Activated CD8-positive, alpha-beta T cell treated with anti-CD3 and anti-CD28 coated beads, Interleukin-2, amount 10 ng/mL, durations not matched to agents 7 days and 5 days (primary cell): Measurements from ENCODE around the gene ZWILCH. TPM values are rescaled to one million over a fixed set of nuclear protein-coding genes. Genes with fewer than 3 reads are reported as not detected.

ENCODE experiments used
- ATAC-seq: fragments of 150-1000 bp; cut with Tn5 transposase; one replicate; pipeline ENCODE4 v1.10.0; 2021; ENCODE audit warnings: moderate library complexity
- CTCF ChIA-PET: fragments of 350-600 bp; sonication (Branson Sonifier 250); formaldehyde crosslinking; loops from one replicate; lab custom pipeline; 2021; ENCODE audit warnings: antibody characterized with exemption; lab: Charles Lee
- POLR2A ChIA-PET: fragments of 350-600 bp; sonication (Branson Sonifier 250); formaldehyde crosslinking; loops from one replicate; lab custom pipeline; 2021; ENCODE audit warnings: antibody characterized with exemption; lab: Charles Lee
- DNase-seq: peaks from one replicate; pipeline ENCODE4 v3.0.0-alpha.2; 2020
- H3K27ac Mint-ChIP-seq: one replicate; pipeline ENCODE4 v1.8.0; 2021; ENCODE audit warnings: mild to moderate bottlenecking, mixed read lengths
- H3K27me3 Mint-ChIP-seq: one replicate; pipeline ENCODE4 v1.8.0; 2021; ENCODE audit warnings: low read depth, mixed read lengths
- H3K36me3 Mint-ChIP-seq: one replicate; pipeline ENCODE4 v1.8.0; 2021; ENCODE audit warnings: low read depth, mixed read lengths
- H3K4me1 Mint-ChIP-seq: one replicate; pipeline ENCODE4 v1.8.0; 2021; ENCODE audit warnings: low read depth, mixed read lengths
- H3K4me3 Mint-ChIP-seq: one replicate; pipeline ENCODE4 v1.8.0; 2021; ENCODE audit warnings: mild to moderate bottlenecking, mixed read lengths
- H3K9me3 Mint-ChIP-seq: one replicate; pipeline ENCODE4 v1.8.0; 2022; ENCODE audit warnings: mixed read lengths; ENCODE audit not compliant: insufficient read depth
- total RNA-seq, 2 experiments: library from RNA; stranded (reverse); gene quantifications; one replicate each; pipeline ENCODE4 v1.2.3, GENCODE V29; 2021

The ZWILCH gene
- total RNA-seq, 2 experiments from 2014 or later: 37.2 to 44.8 TPM

DNA sequence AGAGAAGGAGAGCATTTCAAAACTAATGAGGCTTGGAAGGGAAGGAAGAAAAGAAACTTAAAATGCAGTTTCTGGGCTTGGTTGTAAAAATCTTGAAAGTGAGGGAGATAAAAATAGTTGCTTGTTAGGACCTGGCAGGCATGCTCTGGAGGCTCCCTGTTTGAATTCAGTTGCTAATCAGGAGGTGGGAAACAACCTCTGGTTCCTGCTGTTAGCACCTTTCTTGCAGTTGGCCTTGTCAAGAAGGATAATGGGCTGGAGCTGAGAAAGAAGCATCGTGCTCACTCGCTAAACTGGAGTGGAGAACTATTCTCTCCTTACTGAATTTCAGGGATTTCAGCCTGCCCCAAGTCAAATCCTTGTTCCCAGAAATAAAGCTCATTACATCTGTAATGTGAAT lies 31.0 kb upstream of the ZWILCH start:
- Mint-ChIP-seq H3K36me3 (peaks cover 29% of the 10 kb centered on the region), H3K4me3 (no peak overlapping the region), H3K27me3 (no peaks in the 10 kb centered on the region), H3K27ac (no peak overlapping the region), H3K9me3 (no peaks in the 10 kb centered on the region), H3K4me1 (peaks cover 40% of the 10 kb centered on the region)
- no peak for ATAC-seq
- ChIA-PET CTCF (interaction anchor here (1.3 to 3.1 kb wide), 4 partner anchors 15 to 89 kb away, joined by 4 to 24 read pairs (median 5); partner anchors contain the start of genes MAP2K1 and SNAPC5), POLR2A (no interaction called here)
- no peak for DNase-seq

- no peak overlapping the region for H3K4me3 Mint-ChIP-seq
- peaks cover 28% of the 10 kb centered on the region for H3K36me3 Mint-ChIP-seq
- ChIA-PET CTCF (interaction anchor here (1.3 to 3.1 kb wide), 4 partner anchors 16 to 90 kb away, joined by 4 to 24 read pairs (median 5); partner anchors contain the start of genes MAP2K1 and SNAPC5), POLR2A (interaction anchor here (0.7 to 1.2 kb wide), 3 partner anchors 13 to 22 kb away, joined by 3 to 5 read pairs (median 4); no protein-coding TSS in a partner anchor)
- DNase-seq (no peak), ATAC-seq (no peak)
- no peak overlapping the region for H3K27ac Mint-ChIP-seq
- no peaks in the 10 kb centered on the region for H3K27me3 Mint-ChIP-seq
- H3K4me1 Mint-ChIP-seq: peaks cover 42% of the 10 kb centered on the region
- H3K9me3 Mint-ChIP-seq: no peaks in the 10 kb centered on the region
Measured at GRCh38 chr15:66474963-66475362, 30.2 kb upstream of the ZWILCH start.

DNA sequence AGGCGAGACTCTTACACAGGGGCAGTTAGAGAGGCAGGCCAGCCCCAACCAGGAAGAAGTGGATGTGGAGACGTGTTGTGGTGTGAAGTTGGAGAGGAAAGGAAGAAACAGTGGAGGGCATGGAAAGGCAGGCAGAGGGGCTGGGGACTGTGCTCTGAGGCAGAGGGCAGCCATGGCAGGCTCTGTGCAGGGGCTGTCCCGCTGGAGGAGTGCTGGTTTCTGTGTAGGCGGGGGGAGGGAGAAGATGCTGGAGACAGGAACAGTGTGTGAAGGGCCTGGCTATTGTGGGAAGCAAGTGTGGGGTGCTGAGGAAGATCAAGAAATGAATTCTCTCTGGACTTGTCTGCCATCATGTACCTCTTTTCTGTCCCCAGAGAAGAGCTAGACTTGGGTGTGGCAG lies 28.6 kb upstream of the ZWILCH start:
- H3K4me1 Mint-ChIP-seq: peaks cover 26% of the 10 kb centered on the region
- H3K9me3 Mint-ChIP-seq: no peaks in the 10 kb centered on the region
- H3K27ac Mint-ChIP-seq: peak overlapping the region; percentile 56
- CTCF ChIA-PET: interaction anchor here (3.1 kb wide), 1 partner anchor 22 kb away, joined by 24 read pairs; the partner anchor contains the start of gene SNAPC5
- H3K27me3 Mint-ChIP-seq: no peaks in the 10 kb centered on the region
- no peak overlapping the region for H3K4me3 Mint-ChIP-seq
- ATAC-seq: no peak
- DNase-seq: no peak
- H3K36me3 Mint-ChIP-seq: peaks cover 32% of the 10 kb centered on the region
- POLR2A ChIA-PET: interaction anchor here (0.6 kb wide), 1 partner anchor 15 kb away, joined by 3 read pairs; no protein-coding TSS in a partner anchor

DNA sequence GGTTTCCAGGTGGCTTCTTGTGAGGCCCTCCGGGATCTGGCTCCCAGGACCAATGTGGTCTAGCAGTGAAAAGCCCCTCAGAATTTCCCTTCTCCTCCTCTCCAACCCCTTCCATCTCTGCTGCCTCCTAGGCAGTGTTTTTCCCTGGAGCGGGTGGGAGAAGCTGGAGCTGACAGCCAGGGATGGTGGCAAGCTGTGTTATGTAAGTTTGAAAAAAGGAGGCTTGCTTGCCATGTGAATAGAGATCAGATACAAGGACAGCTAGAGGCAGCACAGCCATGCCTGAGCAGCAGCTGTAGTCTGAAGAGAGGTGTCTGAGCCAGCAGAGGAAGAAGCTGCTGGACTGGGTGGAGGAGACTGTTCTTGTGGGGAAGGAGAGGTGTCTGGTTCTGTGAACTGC lies 28.1 kb upstream of the ZWILCH start:
- peaks cover 21% of the 10 kb centered on the region for H3K4me1 Mint-ChIP-seq
- peaks cover 36% of the 10 kb centered on the region for H3K36me3 Mint-ChIP-seq
- no peaks in the 10 kb centered on the region for H3K27me3 Mint-ChIP-seq
- H3K9me3 Mint-ChIP-seq: no peaks in the 10 kb centered on the region
- no peak for DNase-seq
- no peak for ATAC-seq
- no peak overlapping the region for H3K27ac Mint-ChIP-seq
- POLR2A ChIA-PET: no interaction called here
- CTCF ChIA-PET: no interaction called here
- no peak overlapping the region for H3K4me3 Mint-ChIP-seq

DNA sequence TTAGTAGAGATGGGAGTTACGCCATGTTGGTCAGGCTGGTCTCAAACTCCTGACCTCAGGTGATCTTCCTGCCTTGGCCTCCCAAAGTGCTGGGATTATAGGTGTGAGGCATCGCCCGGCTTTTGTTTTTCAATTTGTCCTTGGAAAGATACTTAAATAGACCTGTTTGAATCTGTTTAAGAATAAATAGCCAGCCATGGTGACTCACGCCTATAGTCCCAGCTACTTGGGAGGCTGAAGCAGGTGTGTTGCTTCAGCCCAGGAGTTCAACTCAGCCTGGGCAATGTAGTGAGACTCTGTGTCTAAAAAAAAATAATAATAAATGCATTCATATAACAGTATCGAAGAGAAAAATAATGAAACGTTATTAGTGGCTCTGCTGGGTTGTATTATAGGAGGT lies 24.9 kb upstream of the ZWILCH start:
- no peaks in the 10 kb centered on the region for H3K27me3 Mint-ChIP-seq
- peaks cover 40% of the 10 kb centered on the region for H3K36me3 Mint-ChIP-seq
- no peak for ATAC-seq
- CTCF ChIA-PET: no interaction called here
- H3K4me1 Mint-ChIP-seq: peaks cover 11% of the 10 kb centered on the region
- no peak for DNase-seq
- no peak overlapping the region for H3K27ac Mint-ChIP-seq
- no peak overlapping the region for H3K4me3 Mint-ChIP-seq
- H3K9me3 Mint-ChIP-seq: no peaks in the 10 kb centered on the region
- POLR2A ChIA-PET: no interaction called here

DNA sequence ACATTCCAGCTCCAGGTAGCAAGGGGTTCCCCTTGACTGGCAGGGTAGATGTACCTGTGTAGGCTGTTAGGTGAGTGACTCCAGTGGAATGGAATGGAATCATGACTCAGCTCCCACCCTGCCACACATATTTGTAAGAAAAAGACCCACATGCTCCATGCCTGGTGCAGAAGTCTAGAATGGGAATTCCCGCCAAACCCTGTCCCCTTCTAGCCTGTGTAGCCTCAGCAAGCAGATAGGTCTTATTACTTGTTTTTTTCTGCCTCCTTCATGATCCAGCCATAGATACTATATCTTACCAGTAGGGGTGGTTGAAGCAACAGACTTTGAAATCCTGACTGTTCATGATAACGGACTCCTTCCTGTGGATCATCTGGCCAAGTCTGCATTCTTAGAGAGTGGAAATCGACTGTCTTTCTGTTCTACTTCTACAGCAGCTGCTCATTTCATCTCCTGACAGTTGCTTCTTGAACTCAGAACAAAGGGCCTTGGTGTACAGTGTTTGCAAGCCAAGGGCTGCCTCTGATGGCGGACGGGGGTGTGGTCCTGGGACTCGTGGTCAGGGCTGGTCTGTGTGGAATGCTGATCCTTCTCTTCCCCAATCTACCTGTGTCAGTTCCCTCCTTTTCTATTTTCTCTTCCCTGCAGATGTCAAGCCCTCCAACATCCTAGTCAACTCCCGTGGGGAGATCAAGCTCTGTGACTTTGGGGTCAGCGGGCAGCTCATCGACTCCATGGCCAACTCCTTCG lies 23.8 kb upstream of the ZWILCH start:
- no peak for DNase-seq
- peak overlapping the region; percentile 40 for H3K27ac Mint-ChIP-seq
- CTCF ChIA-PET: interaction anchor here (1.3 kb wide), 1 partner anchor 12 kb away, joined by 3 read pairs; no protein-coding TSS in a partner anchor
- H3K9me3 Mint-ChIP-seq: no peaks in the 10 kb centered on the region
- ATAC-seq: no peak
- H3K4me3 Mint-ChIP-seq: no peak overlapping the region
- H3K36me3 Mint-ChIP-seq: peaks cover 42% of the 10 kb centered on the region
- POLR2A ChIA-PET: no interaction called here
- H3K27me3 Mint-ChIP-seq: no peaks in the 10 kb centered on the region
- H3K4me1 Mint-ChIP-seq: peaks cover 5% of the 10 kb centered on the region

DNA sequence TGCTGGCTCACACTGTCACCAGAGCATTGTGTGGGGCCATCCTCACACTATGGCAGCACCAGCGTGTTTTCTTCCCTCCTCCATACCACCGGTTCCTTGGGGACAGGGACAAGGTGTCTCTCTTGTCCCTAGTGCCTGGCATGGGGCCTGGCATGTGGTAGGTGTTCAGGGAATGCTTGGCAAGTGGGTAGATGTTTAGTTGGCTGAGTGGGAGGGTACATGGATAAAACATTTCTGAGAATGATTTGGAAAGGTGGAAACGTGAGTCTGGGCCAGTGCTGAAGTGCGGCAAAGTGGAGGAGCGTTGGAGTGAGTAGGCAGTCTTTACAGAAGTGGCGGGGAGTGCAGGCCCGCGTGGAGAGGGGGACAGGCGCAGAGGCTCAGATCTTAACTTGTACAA lies 22.6 kb upstream of the ZWILCH start:
- no peak for DNase-seq
- no peaks in the 10 kb centered on the region for H3K9me3 Mint-ChIP-seq
- POLR2A ChIA-PET: no interaction called here
- H3K4me3 Mint-ChIP-seq: no peak overlapping the region
- peaks cover 46% of the 10 kb centered on the region for H3K36me3 Mint-ChIP-seq
- peaks cover 2% of the 10 kb centered on the region for H3K4me1 Mint-ChIP-seq
- ATAC-seq: no peak
- no peak overlapping the region for H3K27ac Mint-ChIP-seq
- CTCF ChIA-PET: interaction anchor here (1.3 kb wide), 1 partner anchor 11 kb away, joined by 3 read pairs; no protein-coding TSS in a partner anchor
- no peaks in the 10 kb centered on the region for H3K27me3 Mint-ChIP-seq

DNA sequence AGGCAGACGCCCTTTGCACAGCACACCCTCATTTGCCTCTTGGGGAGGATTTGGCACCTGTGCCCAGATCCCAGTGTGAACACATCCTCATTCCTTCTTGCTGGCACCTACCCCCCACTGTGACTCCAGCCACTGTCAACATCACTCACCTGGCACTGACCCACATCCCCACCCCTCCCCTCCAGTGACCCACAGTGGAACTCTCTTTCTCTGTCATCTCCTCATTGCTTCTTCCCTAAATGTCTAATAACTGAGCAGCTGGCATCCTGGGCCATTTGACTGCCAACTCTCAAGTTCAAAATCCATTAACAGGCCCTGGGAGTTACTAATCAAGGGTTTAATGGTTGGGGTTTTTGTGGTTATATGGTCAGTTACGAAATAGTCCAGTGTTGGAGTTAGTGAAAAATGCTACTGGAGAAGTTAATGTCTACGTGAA lies 22.0 kb upstream of the ZWILCH start:
- H3K36me3 Mint-ChIP-seq: peaks cover 52% of the 10 kb centered on the region
- CTCF ChIA-PET: no interaction called here

GRCh38 chr15:66484539-66485112 lies 20.5 kb upstream of the ZWILCH start:
- H3K36me3 Mint-ChIP-seq: peaks cover 61% of the 10 kb centered on the region
- ChIA-PET CTCF (interaction anchor here (1.6 to 1.8 kb wide), 2 partner anchors 13 to 14 kb away, joined by 5 read pairs; partner anchors contain the start of gene SNAPC5), POLR2A (interaction anchor here (0.6 kb wide), 1 partner anchor 11 kb away, joined by 5 read pairs; no protein-coding TSS in a partner anchor)
- no peaks in the 10 kb centered on the region for H3K27me3 Mint-ChIP-seq
- H3K4me1 Mint-ChIP-seq: peaks cover under 1% of the 10 kb centered on the region
- peak overlapping the region; percentile 32 for H3K27ac Mint-ChIP-seq
- no peaks in the 10 kb centered on the region for H3K9me3 Mint-ChIP-seq
- DNase-seq: no peak
- H3K4me3 Mint-ChIP-seq: no peak overlapping the region
- no peak for ATAC-seq

More for the DNA sequence above, 22.0 kb upstream of the ZWILCH start:
- Mint-ChIP-seq H3K9me3 (no peaks in the 10 kb centered on the region), H3K4me1 (peaks cover 2% of the 10 kb centered on the region), H3K27me3 (no peaks in the 10 kb centered on the region), H3K27ac (no peak overlapping the region), H3K4me3 (no peak overlapping the region)
- no peak for DNase-seq
- no peak for ATAC-seq
- POLR2A ChIA-PET: no interaction called here

GRCh38 chr15:66486887-66487286 lies 18.2 kb upstream of the ZWILCH start:
- DNase-seq: no peak
- peaks cover 63% of the 10 kb centered on the region for H3K36me3 Mint-ChIP-seq
- H3K4me3 Mint-ChIP-seq: no peak overlapping the region
- CTCF ChIA-PET: interaction anchor here (2.4 kb wide), 1 partner anchor 11 kb away, joined by 9 read pairs; the partner anchor contains the start of gene SNAPC5
- POLR2A ChIA-PET: no interaction called here
- H3K27me3 Mint-ChIP-seq: no peaks in the 10 kb centered on the region
- H3K9me3 Mint-ChIP-seq: no peaks in the 10 kb centered on the region
- no peak overlapping the region for H3K27ac Mint-ChIP-seq
- peaks cover 5% of the 10 kb centered on the region for H3K4me1 Mint-ChIP-seq
- no peak for ATAC-seq

GRCh38 chr15:66488525-66488924 lies 16.6 kb upstream of the ZWILCH start:
- no peaks in the 10 kb centered on the region for H3K27me3 Mint-ChIP-seq
- peaks cover 9% of the 10 kb centered on the region for H3K4me1 Mint-ChIP-seq
- ATAC-seq (no peak), DNase-seq (no peak)
- no peak overlapping the region for H3K27ac Mint-ChIP-seq
- ChIA-PET POLR2A (interaction anchor here (0.9 to 1.1 kb wide), 3 partner anchors 13 to 29 kb away, joined by 3 to 5 read pairs (median 3); no protein-coding TSS in a partner anchor), CTCF (interaction anchor here (2.3 kb wide), 1 partner anchor 10 kb away, joined by 8 read pairs; no protein-coding TSS in a partner anchor)
- H3K9me3 Mint-ChIP-seq: no peaks in the 10 kb centered on the region
- no peak overlapping the region for H3K4me3 Mint-ChIP-seq
- H3K36me3 Mint-ChIP-seq: peaks cover 62% of the 10 kb centered on the region
